Transverse colon (tissue), 4 donors: Measurements from ENCODE around the gene HOXB2. TPM values are rescaled to one million over a fixed set of nuclear protein-coding genes. Genes with fewer than 3 reads are reported as not detected.
A peak's percentile ranks its signal among the peaks of the same experiment; 100 is the strongest.

Experiments used
- DNase-seq: peaks from one replicate; pipeline ENCODE4 v3.0.0-alpha.2; 2019
- H3K27ac ChIP-seq, 4 donors: fragments of 200-600 bp; sonication (generic); 2 replicates each; pipeline ENCODE4 v1.5.1; 2016 to 2018; ENCODE audit warnings: inconsistent platforms in 4 of 4
- H3K27me3 ChIP-seq: fragments of 200-600 bp; sonication (generic); 2 replicates; pipeline ENCODE4 v1.5.1; 2017; ENCODE audit warnings: inconsistent platforms
- H3K36me3 ChIP-seq, 4 donors: fragments of 200-600 bp; sonication (generic); 2 replicates each; pipeline ENCODE4 v1.5.1; 2017 to 2019; ENCODE audit warnings: inconsistent platforms in 4 of 4
- H3K4me1 ChIP-seq, 4 donors: fragments of 200-600 bp; sonication (generic); 2 replicates each; pipeline ENCODE4 v1.5.1; 2017 to 2020; ENCODE audit warnings: inconsistent platforms in 4 of 4
- H3K4me3 ChIP-seq, 4 donors: fragments of 200-600 bp; sonication (generic); 1 replicate in 1 of 4; 2 replicates in 3 of 4; pipeline versions ENCODE4 v1.5.1 to v1.6.1; 2017 to 2019; ENCODE audit warnings: inconsistent platforms in 4 of 4
- H3K9me3 ChIP-seq, 2 donors: fragments of 200-600 bp; sonication (generic); 2 replicates each; pipeline ENCODE4 v1.5.1; 2017 to 2019; ENCODE audit warnings: inconsistent platforms in 2 of 2
- CTCF ChIP-seq, 5 experiments: fragments of 200-600 bp in 3 of 5; fragments of 450-650 bp in 2 of 5; sonication (generic) in 3 of 5; IDR thresholded peaks; 1 replicate in 2 of 5; 2 replicates in 3 of 5; pipeline ENCODE4 v1.5.1; 2016 to 2017; ENCODE audit warnings: antibody characterized with exemption in 5 of 5, inconsistent platforms in 3 of 5, mild to moderate bottlenecking in 2 of 5, moderate library complexity in 1 of 5
- EP300 ChIP-seq: sonication (generic); formaldehyde crosslinking; IDR thresholded peaks from one replicate; pipeline ENCODE4 v1.6.1; 2017; ENCODE audit warnings: antibody characterized with exemption, low read depth
- POLR2A ChIP-seq: fragments of 450-650 bp; IDR thresholded peaks from one replicate; pipeline ENCODE4 v1.6.1; 2016; ENCODE audit warnings: antibody characterized with exemption, mild to moderate bottlenecking, moderate library complexity
- POLR2AphosphoS5 ChIP-seq, 3 donors: sonication (generic); formaldehyde crosslinking; IDR thresholded peaks; one replicate each; pipeline ENCODE4 v1.6.1; 2016; ENCODE audit warnings: antibody characterized with exemption in 3 of 3
- WGBS, 2 donors: methylation state at CpG; one replicate each; pipeline ENCODE4 v1.1.5; 2018; ENCODE audit warnings: low coverage in 1 of 2; 5-methylcytosine and 5-hydroxymethylcytosine counted together
- in situ Hi-C, 4 donors: fragments of 200-750 bp; cut with MboI; loops; one replicate each; pipeline versions ENCODE4 v1.15.0 to v1.15.1; 2017; ENCODE audit warnings: low sequenced_read_pairs in 3 of 4, low pct_ligation_motif_present in 1 of 4, low pct_unique_long_range_greater_than_20kb in 1 of 4
- intact Hi-C: fragments of 100-400 bp; cut with DNase I; formaldehyde crosslinking; loops from one replicate; pipeline ENCODE4 v1.15.1; 2023; ENCODE audit warnings: low total_unique reads
- total RNA-seq, 4 donors: library from RNA; depleted of rRNA; stranded (reverse); fragments of >200 nt; gene quantifications; one replicate each; pipeline ENCODE4 v1.1.0, GENCODE V29; 2016

HOXB2 gene
- total RNA-seq, 4 donors from 2014 or later: 13.5 to 93.9 (median 13.8) TPM; not detected in 1

- Histone ChIP-seq H3K9me3 (no peaks in the 10 kb centered on the region), H3K27me3 (no peaks in the 10 kb centered on the region), H3K36me3 (no peaks in the 10 kb centered on the region), H3K27ac (peak overlapping the region; percentile 89 to 95 (median 94)), H3K4me1 (peaks cover 22 to 82% (median 45%) of the 10 kb centered on the region in 4 donors), H3K4me3 (peak overlapping the region in 1 of 4 donors; percentile 26)
- in situ Hi-C loops: no loop called here
- DNase-seq: no peak
- no peak for TF ChIP-seq CTCF (IDR thresholded peaks at IDR 0.05)
- TF ChIP-seq POLR2AphosphoS5 (IDR thresholded peaks at IDR 0.05): no peak
- no peak for TF ChIP-seq POLR2A
- TF ChIP-seq EP300: no peak
- intact Hi-C loops: no loop called here
- WGBS, 2 donors: 42 to 69% methylated on average over 2 to 5 of the region's 5 CpGs
These were observed 8.3 kb upstream of the HOXB2 start for GRCh38 chr17:48553190-48553547.

- intact Hi-C loops: no loop called here
- Histone ChIP-seq H3K36me3 (no peaks in the 10 kb centered on the region), H3K9me3 (no peaks in the 10 kb centered on the region), H3K4me3 (peak overlapping the region in 1 of 4 donors; percentile 26), H3K27me3 (no peaks in the 10 kb centered on the region), H3K27ac (peak overlapping the region; percentile 89 to 95 (median 94)), H3K4me1 (peaks cover 18 to 82% (median 44%) of the 10 kb centered on the region in 4 donors)
- no peak for DNase-seq
- TF ChIP-seq CTCF (IDR thresholded peaks at IDR 0.05) (no peak), POLR2AphosphoS5 (IDR thresholded peaks at IDR 0.05) (peak; percentile 27 to 52 (median 29)), POLR2A (peak; percentile 20), EP300 (no peak)
- 45 to 100% methylated on average over 1 to 11 of the region's 11 CpGs for WGBS, 2 donors
- in situ Hi-C loops: no loop called here
These were observed 7.7 kb upstream of the HOXB2 start for GRCh38 chr17:48552466-48553189.

- peak overlapping the region; percentile 89 to 95 (median 94) for H3K27ac ChIP-seq
- DNase-seq: no peak
- H3K9me3 ChIP-seq: no peaks in the 10 kb centered on the region
- no peak overlapping the region for H3K4me3 ChIP-seq
- no peak for TF ChIP-seq EP300
- TF ChIP-seq CTCF (IDR thresholded peaks at IDR 0.05): no peak
- TF ChIP-seq POLR2A: no peak
- TF ChIP-seq POLR2AphosphoS5 (IDR thresholded peaks at IDR 0.05): no peak
- no peaks in the 10 kb centered on the region for H3K27me3 ChIP-seq
- intact Hi-C loops: no loop called here
- peaks cover 12 to 82% (median 42%) of the 10 kb centered on the region in 4 donors for H3K4me1 ChIP-seq
- no peaks in the 10 kb centered on the region for H3K36me3 ChIP-seq
- 66 to 81% methylated on average over 14 to 47 of the region's 47 CpGs for WGBS, 2 donors
- in situ Hi-C loops: no loop called here
These were observed 6.9 kb upstream of the HOXB2 start for GRCh38 chr17:48551596-48552465.

- Histone ChIP-seq H3K27ac (peak overlapping the region; percentile 89 to 95 (median 94)), H3K27me3 (no peaks in the 10 kb centered on the region), H3K9me3 (no peaks in the 10 kb centered on the region), H3K4me1 (peaks cover 18 to 82% (median 42%) of the 10 kb centered on the region in 4 donors), H3K36me3 (no peaks in the 10 kb centered on the region), H3K4me3 (peak overlapping the region in 1 of 4 donors; percentile 3)
- intact Hi-C loops: no loop called here
- WGBS, 2 donors: 76 to 84% methylated on average over 5 to 19 of the region's 19 CpGs
- no peak for DNase-seq
- in situ Hi-C loops: no loop called here
- TF ChIP-seq CTCF (IDR thresholded peaks at IDR 0.05) (no peak), POLR2A (no peak), POLR2AphosphoS5 (IDR thresholded peaks at IDR 0.05) (no peak), EP300 (no peak)
These were observed 6.3 kb upstream of the HOXB2 start for GRCh38 chr17:48551214-48551555.
